H9 (cell line): ENCODE measurements around the gene APBA2. TPM values are rescaled to one million over a fixed set of nuclear protein-coding genes. Genes with fewer than 3 reads are reported as not detected.

ENCODE experiments used
- DNase-seq: peaks from one replicate; pipeline ENCODE4 v3.0.0-alpha.2; 2017
- H2AFZ ChIP-seq: one replicate; pipeline ENCODE4 v1.6.1; 2013; ENCODE audit warnings: mild to moderate bottlenecking, low read length, control low read depth, moderate library complexity
- H2AK5ac ChIP-seq: 2 replicates; pipeline ENCODE4 v1.6.1; 2013; ENCODE audit warnings: low read length, control low read depth, mixed read lengths; ENCODE audit not compliant: insufficient read length
- H2BK120ac ChIP-seq: one replicate; pipeline ENCODE4 v1.6.1; 2013; ENCODE audit warnings: low read depth, mild to moderate bottlenecking, low read length, control low read depth, inconsistent platforms; ENCODE audit not compliant: poor library complexity, severe bottlenecking
- H2BK12ac ChIP-seq: 2 replicates; pipeline ENCODE4 v1.6.1; 2013; ENCODE audit warnings: low read length, control low read depth, mixed read lengths, low read depth; ENCODE audit not compliant: insufficient read length
- H2BK15ac ChIP-seq: 2 replicates; pipeline ENCODE4 v1.6.1; 2013; ENCODE audit warnings: low read depth, low read length, control low read depth
- H2BK20ac ChIP-seq: one replicate; pipeline ENCODE4 v1.6.1; 2013; ENCODE audit warnings: low read depth, mild to moderate bottlenecking, low read length, control low read depth, inconsistent platforms; ENCODE audit not compliant: poor library complexity, severe bottlenecking
- H2BK5ac ChIP-seq: 2 replicates; pipeline ENCODE4 v1.6.1; 2013; ENCODE audit warnings: low read length, control low read depth, mixed read lengths; ENCODE audit not compliant: insufficient read length
- H3K14ac ChIP-seq: 2 replicates; pipeline ENCODE4 v1.6.1; 2013; ENCODE audit warnings: low read length, control low read depth; ENCODE audit not compliant: insufficient read depth
- H3K18ac ChIP-seq: 2 replicates; pipeline ENCODE4 v1.6.1; 2013; ENCODE audit warnings: low read depth, mild to moderate bottlenecking, mixed read lengths, low read length, control low read depth; ENCODE audit not compliant: insufficient read length
- H3K23ac ChIP-seq: 2 replicates; pipeline ENCODE4 v1.6.1; 2013; ENCODE audit warnings: low read length, control low read depth, mixed read lengths, low read depth; ENCODE audit not compliant: insufficient read length
- H3K23me2 ChIP-seq: 2 replicates; pipeline ENCODE4 v1.6.1; 2013; ENCODE audit warnings: low read depth, mild to moderate bottlenecking, mixed read lengths, low read length, control low read depth; ENCODE audit not compliant: insufficient read length, poor library complexity, severe bottlenecking
- H3K27ac ChIP-seq: 2 replicates; pipeline ENCODE4 v1.5.1; 2013; ENCODE audit warnings: low read length, control low read depth, mixed read lengths, low read depth; ENCODE audit not compliant: insufficient read length
- H3K27me3 ChIP-seq: 2 replicates; pipeline ENCODE4 v1.6.1; 2013; ENCODE audit warnings: low read length, control low read depth, inconsistent platforms; ENCODE audit not compliant: insufficient read depth
- H3K4ac ChIP-seq: 2 replicates; pipeline ENCODE4 v1.6.1; 2013; ENCODE audit warnings: low read depth, mild to moderate bottlenecking, control low read depth, inconsistent platforms, low read length, moderate library complexity
- H3K4me1 ChIP-seq: 2 replicates; pipeline ENCODE4 v1.6.1; 2013; ENCODE audit warnings: low read length, control low read depth, inconsistent platforms; ENCODE audit not compliant: insufficient read depth
- H3K4me2 ChIP-seq: 2 replicates; pipeline ENCODE4 v1.6.1; 2013; ENCODE audit warnings: low read length, control low read depth, mixed read lengths; ENCODE audit not compliant: insufficient read length, insufficient read depth
- H3K56ac ChIP-seq: 2 replicates; pipeline ENCODE4 v1.6.1; 2013; ENCODE audit warnings: low read depth, mild to moderate bottlenecking, mixed read lengths, low read length, control low read depth; ENCODE audit not compliant: insufficient read length
- H3K79me1 ChIP-seq: 2 replicates; pipeline ENCODE4 v1.6.1; 2013; ENCODE audit warnings: low read depth, mild to moderate bottlenecking, moderate library complexity, low read length, control low read depth, inconsistent platforms; ENCODE audit not compliant: insufficient read depth, poor library complexity, severe bottlenecking
- H3K79me2 ChIP-seq: 2 replicates; pipeline ENCODE4 v1.6.1; 2013; ENCODE audit warnings: low read length, control low read depth, inconsistent platforms; ENCODE audit not compliant: insufficient read depth
- H3K9ac ChIP-seq: 2 replicates; pipeline ENCODE4 v1.6.1; 2013; ENCODE audit warnings: low read length, control low read depth, mixed read lengths; ENCODE audit not compliant: insufficient read length; ENCODE audit errors: extremely low read depth
- H3K9me3 ChIP-seq: one replicate; pipeline ENCODE4 v1.6.1; 2013; ENCODE audit warnings: low read depth, low read length, inconsistent platforms; ENCODE audit not compliant: control insufficient read depth
- H3T11ph ChIP-seq: one replicate; pipeline ENCODE4 v1.6.1; 2013; ENCODE audit warnings: mild to moderate bottlenecking, low read length, control low read depth, inconsistent platforms
- H4K20me1 ChIP-seq: one replicate; pipeline ENCODE4 v1.6.1; 2013; ENCODE audit not compliant: control insufficient read depth, insufficient read length, insufficient read depth
- H4K5ac ChIP-seq: 2 replicates; pipeline ENCODE4 v1.6.1; 2013; ENCODE audit warnings: low read depth, mild to moderate bottlenecking, mixed read lengths, low read length, control low read depth; ENCODE audit not compliant: insufficient read length
- H4K8ac ChIP-seq: replicated peaks from 2 replicates; pipeline ENCODE4 v1.6.1; 2013; ENCODE audit warnings: low read length, control low read depth, mixed read lengths, low read depth; ENCODE audit not compliant: insufficient read length
- H4K91ac ChIP-seq: 2 replicates; pipeline ENCODE4 v1.6.1; 2013; ENCODE audit warnings: low read depth, mild to moderate bottlenecking, moderate library complexity, mixed read lengths, low read length, control low read depth; ENCODE audit not compliant: insufficient read length
- H3K27ac Mint-ChIP-seq, 3 experiments: 2 replicates in 2 of 3; 3 replicates in 1 of 3; pipeline ENCODE4 v1.8.0; 2020 to 2021; ENCODE audit warnings: mixed read lengths in 3 of 3, mild to moderate bottlenecking in 1 of 3, moderate library complexity in 1 of 3
- H3K27me3 Mint-ChIP-seq: 2 replicates; pipeline ENCODE4 v1.8.0; 2021; ENCODE audit warnings: low read depth, mild to moderate bottlenecking, moderate library complexity, mixed read lengths
- H3K36me3 Mint-ChIP-seq, 3 experiments: 2 replicates in 2 of 3; 3 replicates in 1 of 3; pipeline ENCODE4 v1.8.0; 2020 to 2021; ENCODE audit warnings: low read depth in 3 of 3, mixed read lengths in 3 of 3; ENCODE audit not compliant: insufficient read depth in 1 of 3
- H3K4me1 Mint-ChIP-seq, 2 experiments: 2 replicates each; pipeline ENCODE4 v1.8.0; 2020; ENCODE audit warnings: mixed read lengths in 2 of 2
- H3K4me3 Mint-ChIP-seq, 2 experiments: 2 replicates in 1 of 2; 3 replicates in 1 of 2; pipeline ENCODE4 v1.8.0; 2020 to 2021; ENCODE audit warnings: mild to moderate bottlenecking in 2 of 2, mixed read lengths in 2 of 2, moderate library complexity in 1 of 2
- H3K9me3 Mint-ChIP-seq, 2 experiments: 2 replicates in 1 of 2; 3 replicates in 1 of 2; pipeline ENCODE4 v1.8.0; 2020; ENCODE audit warnings: mild to moderate bottlenecking in 2 of 2, mixed read lengths in 2 of 2, moderate library complexity in 1 of 2
- CTCF ChIP-seq: fragments of 200-600 bp; sonication (generic); conservative IDR thresholded peaks from 3 replicates; pipeline ENCODE4 v1.8.0; 2021; ENCODE audit warnings: antibody characterized with exemption, mild to moderate bottlenecking
- WGBS: extraction: QIAGEN DNeasy Blood & Tissue Kit; methylation state at CpG from one replicate; pipeline ENCODE4 v1.1.7; 2013; ENCODE audit warnings: missing lambda C conversion rate, low lambda C conversion rate, mixed read lengths; ENCODE audit not compliant: insufficient read length; ENCODE audit errors: extremely low coverage; 5-methylcytosine and 5-hydroxymethylcytosine counted together
- total RNA-seq: library from RNA; stranded (reverse); gene quantifications from 2 replicates; pipeline ENCODE4 v1.2.1, GENCODE V29; 2021

APBA2 gene
- total RNA-seq, 1 experiment from 2014 or later = 14.3 TPM

DNA sequence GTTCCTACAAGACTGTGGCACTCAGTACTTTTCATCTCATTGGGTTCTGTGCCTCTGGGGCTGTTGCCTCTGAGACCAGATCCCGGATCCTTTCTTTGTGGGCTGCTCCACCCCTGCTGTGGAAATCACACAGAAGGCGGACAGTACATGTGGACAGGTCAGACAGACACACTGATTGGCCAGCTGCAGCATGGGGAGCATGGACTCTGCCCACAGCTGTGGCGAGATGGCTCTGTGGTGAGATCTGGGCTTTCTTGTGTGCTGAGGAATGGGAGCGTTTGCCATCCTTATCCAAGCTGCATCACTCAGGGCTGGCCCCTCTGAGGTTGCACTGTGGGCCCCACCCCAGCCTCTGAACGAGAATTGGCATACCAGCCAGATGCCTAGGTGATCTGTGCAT is 147.0 kb downstream of the APBA2 start:
- H3K23me2 ChIP-seq = no peaks in the 10 kb centered on the region
- Mint-ChIP-seq H3K4me1 (peaks cover 18 to 22% of the 10 kb centered on the region in 2 experiments), H3K27me3 (peaks cover 2% of the 10 kb centered on the region), H3K36me3 (peaks cover 2 to 15% (median 3%) of the 10 kb centered on the region in 3 experiments; a peak in 5 of 7 replicates), H3K27ac (no peak overlapping the region), H3K4me3 (no peak overlapping the region), H3K9me3 (peaks cover 11 to 12% of the 10 kb centered on the region in 2 experiments; a peak in 4 of 5 replicates)
- no peak overlapping the region for H4K91ac ChIP-seq
- H3K23ac ChIP-seq = no peak overlapping the region
- no peaks in the 10 kb centered on the region for H3K79me2 ChIP-seq
- peaks cover 5% of the 10 kb centered on the region; the same call in 1 of the 2 replicates for H3K4me1 ChIP-seq
- no peak overlapping the region for H3K56ac ChIP-seq
- WGBS = no CpG with 5 or more reads among the region's 5 CpGs
- H3K4me2 ChIP-seq = no peak overlapping the region
- H3K27ac ChIP-seq = no peak overlapping the region
- no peak overlapping the region for H3K18ac ChIP-seq
- no peak overlapping the region for H2BK12ac ChIP-seq
- no peak overlapping the region for H2BK120ac ChIP-seq
- H4K5ac ChIP-seq = no peak overlapping the region
- no peak overlapping the region for H3K4ac ChIP-seq
- no peaks in the 10 kb centered on the region for H3K9me3 ChIP-seq
- H3K14ac ChIP-seq = no peak overlapping the region
- H2BK15ac ChIP-seq = no peak overlapping the region
- no peak overlapping the region for H3T11ph ChIP-seq
- H2AFZ ChIP-seq = no peak overlapping the region
- H3K9ac ChIP-seq = no peak overlapping the region
- no peak for DNase-seq
- H4K20me1 ChIP-seq = no peaks in the 10 kb centered on the region
- H3K27me3 ChIP-seq = no peaks in the 10 kb centered on the region
- TF ChIP-seq CTCF = no peak
- H3K79me1 ChIP-seq = no peaks in the 10 kb centered on the region
- no peak overlapping the region for H4K8ac ChIP-seq
- H2BK20ac ChIP-seq = no peak overlapping the region
- H2AK5ac ChIP-seq = no peak overlapping the region
- no peak overlapping the region for H2BK5ac ChIP-seq
